CD14-positive monocyte (primary cell): Measurements from ENCODE around the gene ELF5. TPM values are rescaled to one million over a fixed set of nuclear protein-coding genes. Genes with fewer than 3 reads are reported as not detected.

ENCODE experiments used
- DNase-seq, 3 donors: peaks; one replicate each; pipeline ENCODE4 v3.0.0-alpha.2; 2011 to 2022
- H2AFZ ChIP-seq: 2 replicates; pipeline ENCODE4 v1.6.0; 2012; ENCODE audit warnings: mild to moderate bottlenecking, low read depth, low read length, inconsistent platforms; ENCODE audit not compliant: insufficient read depth, poor library complexity, severe bottlenecking
- H3K27ac ChIP-seq, 2 donors: 1 replicate in 1 of 2; 2 replicates in 1 of 2; pipeline ENCODE4 v1.5.1; 2012 to 2013; ENCODE audit warnings: low read length in 2 of 2, control low read depth in 1 of 2, inconsistent platforms in 1 of 2, low read depth in 1 of 2, mild to moderate bottlenecking in 1 of 2
- H3K27me3 ChIP-seq, 2 donors: one replicate each; pipeline versions ENCODE4 v1.6.0 to v1.6.1; 2011 to 2013; ENCODE audit warnings: low read length in 2 of 2; ENCODE audit not compliant: control insufficient read depth in 2 of 2, insufficient read depth in 2 of 2
- H3K36me3 ChIP-seq, 2 donors: replicated peaks in 1 of 2; 1 replicate in 1 of 2; 2 replicates in 1 of 2; pipeline versions ENCODE4 v1.5.1 to v1.6.1; 2012 to 2013; ENCODE audit warnings: low read length in 2 of 2, control low read depth in 1 of 2, inconsistent platforms in 1 of 2, mild to moderate bottlenecking in 1 of 2; ENCODE audit not compliant: insufficient read depth in 2 of 2, control insufficient read depth in 1 of 2
- H3K4me1 ChIP-seq, 2 donors: 1 replicate in 1 of 2; 2 replicates in 1 of 2; pipeline versions ENCODE4 v1.5.1 to v1.6.1; 2012 to 2013; ENCODE audit warnings: low read length in 2 of 2, control low read depth in 1 of 2, inconsistent platforms in 1 of 2, mild to moderate bottlenecking in 1 of 2, moderate library complexity in 1 of 2; ENCODE audit not compliant: insufficient read depth in 2 of 2, control insufficient read depth in 1 of 2
- H3K4me2 ChIP-seq: replicated peaks from 2 replicates; pipeline ENCODE3; 2012; ENCODE audit warnings: low read length, moderate library complexity, mild to moderate bottlenecking; ENCODE audit not compliant: poor library complexity, severe bottlenecking; ENCODE audit errors: extremely low read depth
- H3K4me3 ChIP-seq, 3 experiments: fragments of 200-600 bp in 1 of 3; sonication (generic) in 1 of 3; replicated peaks in 1 of 3; 1 replicate in 2 of 3; 2 replicates in 1 of 3; pipeline ENCODE4 v1.5.1; 2011 to 2013; ENCODE audit warnings: low read length in 3 of 3, mild to moderate bottlenecking in 3 of 3, control low read depth in 2 of 3, low read depth in 2 of 3, inconsistent platforms in 1 of 3, moderate library complexity in 1 of 3
- H3K79me2 ChIP-seq: 2 replicates; pipeline ENCODE4 v1.6.0; 2012; ENCODE audit warnings: mild to moderate bottlenecking, control low read depth, inconsistent platforms, low read length, moderate library complexity; ENCODE audit not compliant: insufficient read depth
- H3K9ac ChIP-seq: 2 replicates; pipeline ENCODE4 v1.6.0; 2017; ENCODE audit warnings: low read length, mild to moderate bottlenecking; ENCODE audit not compliant: insufficient read depth, poor library complexity, severe bottlenecking
- H3K9me3 ChIP-seq, 2 donors: replicated peaks in 1 of 2; 1 replicate in 1 of 2; 2 replicates in 1 of 2; pipeline versions ENCODE4 v1.5.1 to v1.6.1; 2012 to 2013; ENCODE audit warnings: low read length in 2 of 2, control low read depth in 1 of 2; ENCODE audit not compliant: control insufficient read depth in 1 of 2, insufficient read depth in 1 of 2
- H4K20me1 ChIP-seq: 2 replicates; pipeline ENCODE4 v1.6.0; 2012; ENCODE audit warnings: mild to moderate bottlenecking, low read length, control low read depth, moderate library complexity; ENCODE audit not compliant: insufficient read depth
- H3K27ac Mint-ChIP-seq, 7 donors: one replicate each; pipeline ENCODE4 v1.8.0; 2020; ENCODE audit warnings: mild to moderate bottlenecking in 7 of 7, mixed read lengths in 7 of 7, moderate library complexity in 6 of 7, inconsistent platforms in 2 of 7
- H3K27me3 Mint-ChIP-seq, 3 donors: one replicate each; pipeline ENCODE4 v1.8.0; 2021 to 2022; ENCODE audit warnings: low read depth in 3 of 3, mild to moderate bottlenecking in 3 of 3, mixed read lengths in 3 of 3, moderate library complexity in 3 of 3, inconsistent platforms in 1 of 3
- H3K36me3 Mint-ChIP-seq, 2 donors: one replicate each; pipeline ENCODE4 v1.8.0; 2020; ENCODE audit warnings: mixed read lengths in 2 of 2, inconsistent platforms in 1 of 2, mild to moderate bottlenecking in 1 of 2
- H3K4me1 Mint-ChIP-seq: one replicate; pipeline ENCODE4 v1.8.0; 2020; ENCODE audit warnings: mild to moderate bottlenecking, mixed read lengths
- H3K4me3 Mint-ChIP-seq, 2 donors: one replicate each; pipeline ENCODE4 v1.8.0; 2020; ENCODE audit warnings: mild to moderate bottlenecking in 2 of 2, mixed read lengths in 2 of 2, moderate library complexity in 1 of 2
- H3K9me3 Mint-ChIP-seq, 7 donors: one replicate each; pipeline ENCODE4 v1.8.0; 2020 to 2022; ENCODE audit warnings: mixed read lengths in 7 of 7, mild to moderate bottlenecking in 6 of 7, moderate library complexity in 6 of 7, inconsistent platforms in 2 of 7
- CTCF ChIP-seq: fragments of 200-600 bp; IDR thresholded peaks from one replicate; pipeline ENCODE4 v1.8.0; 2022; ENCODE audit warnings: antibody characterized with exemption, mild to moderate bottlenecking
- WGBS: methylation state at CpG from one replicate; pipeline ENCODE4 v1.1.5; 2013; ENCODE audit warnings: missing lambda C conversion rate; ENCODE audit not compliant: insufficient coverage; 5-methylcytosine and 5-hydroxymethylcytosine counted together
- intact Hi-C, 2 donors: fragments of 100-400 bp; cut with micrococcal nuclease; formaldehyde crosslinking; loops; one replicate each; pipeline versions ENCODE4 v1.15.0 to v1.15.1; 2023
- polyA plus RNA-seq, 3 donors: library from polyadenylated mRNA; depleted of rRNA in 1 of 3; unstranded in 2 of 3; stranded (reverse) in 1 of 3; fragments of 300-500 nt in 2 of 3; fragments of >200 nt in 1 of 3; fragmentation: Illumina TruSeq in 2 of 3; gene quantifications; 1 replicate in 2 of 3; 2 replicates in 1 of 3; pipeline ENCODE4 v1.2.3, GENCODE V29; 2012 to 2021

ELF5 gene
- polyA plus RNA-seq, 3 donors: 0.27 TPM; not detected in 2

GRCh38 chr11:34499719-34500500 is 13.7 kb downstream of the ELF5 start:
- H3K9ac ChIP-seq: no peak overlapping the region
- H3K36me3 ChIP-seq: no peaks in the 10 kb centered on the region
- Mint-ChIP-seq H3K36me3 (no peaks in the 10 kb centered on the region), H3K9me3 (peaks cover 0 to 2% (median 0%) of the 10 kb centered on the region in 7 donors), H3K4me3 (no peak overlapping the region), H3K4me1 (peaks cover 15% of the 10 kb centered on the region), H3K27ac (no peak overlapping the region), H3K27me3 (peaks cover 0 to 3% (median 0%) of the 10 kb centered on the region in 3 donors)
- TF ChIP-seq CTCF: no peak
- H4K20me1 ChIP-seq: no peaks in the 10 kb centered on the region
- no peak overlapping the region for H3K4me2 ChIP-seq
- no peaks in the 10 kb centered on the region for H3K27me3 ChIP-seq
- no peak overlapping the region for H3K27ac ChIP-seq
- DNase-seq: no peak
- intact Hi-C loops: loop anchor here in 1 of 2 donors (10.0 kb wide), 1 partner anchor 325 kb away; no protein-coding TSS in a partner anchor
- WGBS: 97% methylated on average over 3 of the region's 3 CpGs
- H3K9me3 ChIP-seq: no peaks in the 10 kb centered on the region
- H3K4me3 ChIP-seq: no peak overlapping the region
- H3K79me2 ChIP-seq: no peaks in the 10 kb centered on the region
- no peak overlapping the region for H2AFZ ChIP-seq
- H3K4me1 ChIP-seq: peaks cover 16 to 20% of the 10 kb centered on the region in 2 donors

- H3K9me3 Mint-ChIP-seq: peaks cover 0 to 2% (median 0%) of the 10 kb centered on the region in 7 donors
- peaks cover 5% of the 10 kb centered on the region for H3K4me1 Mint-ChIP-seq
- H3K27ac Mint-ChIP-seq: no peak overlapping the region
- Histone ChIP-seq H3K4me3 (no peak overlapping the region), H3K9me3 (no peaks in the 10 kb centered on the region), H2AFZ (no peak overlapping the region), H3K27me3 (no peaks in the 10 kb centered on the region), H3K36me3 (no peaks in the 10 kb centered on the region), H3K27ac (no peak overlapping the region), H3K4me1 (peaks cover under 1% of the 10 kb centered on the region in 2 donors), H4K20me1 (no peaks in the 10 kb centered on the region), H3K79me2 (no peaks in the 10 kb centered on the region), H3K9ac (no peak overlapping the region), H3K4me2 (no peak overlapping the region)
- no peaks in the 10 kb centered on the region for H3K36me3 Mint-ChIP-seq
- H3K4me3 Mint-ChIP-seq: no peak overlapping the region
- intact Hi-C loops: loop anchor here in 1 of 2 donors (10.0 kb wide), 1 partner anchor 321 kb away; no protein-coding TSS in a partner anchor
- H3K27me3 Mint-ChIP-seq: peaks cover 0 to 1% (median 1%) of the 10 kb centered on the region in 3 donors
- no peak for DNase-seq
- TF ChIP-seq CTCF: no peak
- 97% methylated on average over 19 of the region's 26 CpGs for WGBS
Observed at GRCh38 chr11:34495724-34496377, 17.7 kb downstream of the ELF5 start.
